Upper lobe of right lung (tissue), 1 donor: ENCODE results near the gene EIF4G1. TPM values are rescaled to one million over a fixed set of nuclear protein-coding genes. Genes with fewer than 3 reads are reported as not detected.

ENCODE experiments used
- ATAC-seq: fragments of 200-7000 bp; cut with Tn5 transposase; one replicate; pipeline ENCODE4 v1.9.1; 2020; ENCODE audit warnings: mild to moderate bottlenecking, moderate library complexity
- DNase-seq: peaks from one replicate; pipeline ENCODE4 v3.0.0-alpha.2; 2020
- H3K27ac ChIP-seq: fragments of 200-600 bp; one replicate; pipeline ENCODE4 v1.8.0; 2022
- H3K27me3 ChIP-seq: fragments of 200-600 bp; one replicate; pipeline ENCODE4 v1.8.0; 2022; ENCODE audit warnings: mild to moderate bottlenecking
- H3K36me3 ChIP-seq: fragments of 200-600 bp; one replicate; pipeline ENCODE4 v1.8.0; 2022
- H3K4me1 ChIP-seq: fragments of 200-600 bp; one replicate; pipeline ENCODE4 v1.8.0; 2022
- H3K4me3 ChIP-seq: fragments of 200-600 bp; one replicate; pipeline ENCODE4 v1.8.0; 2022; ENCODE audit warnings: mild to moderate bottlenecking
- H3K9me3 ChIP-seq: fragments of 200-600 bp; one replicate; pipeline ENCODE4 v1.8.0; 2022
- intact Hi-C: fragments of 100-400 bp; cut with DNase I; formaldehyde crosslinking; loops from one replicate; pipeline ENCODE4 v1.11.0; 2022
- total RNA-seq: library from RNA; stranded (reverse); fragmentation: NEBNext Ultra II Directional; extraction: Animal tissue kit (Norgen Biotek cat#: 25700); gene quantifications from one replicate; pipeline ENCODE4 v1.2.1, GENCODE V29; 2021
- TF ChIP-seq, protein P1 (sequence below): fragments of 200-600 bp; IDR thresholded peaks from one replicate; pipeline ENCODE4 v1.8.0; 2022; ENCODE audit warnings: antibody characterized with exemption
- donor health status: DM: no; HTN: yes; CAD: no; lungs with severe emphysema.

The EIF4G1 gene
- total RNA-seq, 1 donor from 2014 or later = 295 TPM

DNA sequence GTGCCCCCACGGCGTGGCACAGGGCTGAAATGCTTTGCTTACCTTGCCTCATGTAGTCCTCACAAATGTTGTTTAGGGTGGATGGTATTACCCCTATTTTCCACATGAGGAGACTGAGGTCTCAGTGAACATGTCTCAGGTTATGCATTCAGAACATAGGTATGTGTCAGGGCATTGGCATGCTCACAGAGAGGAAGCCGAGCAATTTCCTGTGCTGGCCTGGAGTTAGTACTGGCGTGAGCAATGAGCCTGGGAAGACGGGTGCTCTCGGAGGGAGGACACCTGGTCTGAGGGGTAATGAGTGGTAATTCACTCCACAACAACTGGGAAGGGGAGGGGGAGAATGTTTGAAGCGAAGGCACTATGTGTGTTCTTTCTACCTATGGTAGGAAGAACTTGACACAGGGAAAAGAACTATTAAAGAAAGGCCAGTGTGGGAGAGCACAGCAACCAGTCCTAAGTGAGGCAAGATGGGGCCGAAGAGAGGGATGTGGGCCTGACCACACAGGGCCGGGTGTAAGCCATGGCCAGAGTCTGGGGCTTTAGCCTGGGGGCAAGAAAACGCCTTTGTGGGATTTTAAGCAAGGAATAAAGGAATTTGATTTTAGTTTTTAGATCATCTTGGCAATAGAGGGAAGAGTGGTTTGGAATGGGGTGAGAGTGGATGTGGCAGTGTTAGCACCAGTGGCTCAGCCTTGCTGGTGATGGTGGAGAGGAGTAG is 18.1 kb downstream of the EIF4G1 start:
- DNase-seq = no peak
- peaks cover 78% of the 10 kb centered on the region for H3K36me3 ChIP-seq
- ATAC-seq = no peak
- intact Hi-C loops = no loop called here
- no peak overlapping the region for H3K4me3 ChIP-seq
- TF ChIP-seq, protein P1, sequence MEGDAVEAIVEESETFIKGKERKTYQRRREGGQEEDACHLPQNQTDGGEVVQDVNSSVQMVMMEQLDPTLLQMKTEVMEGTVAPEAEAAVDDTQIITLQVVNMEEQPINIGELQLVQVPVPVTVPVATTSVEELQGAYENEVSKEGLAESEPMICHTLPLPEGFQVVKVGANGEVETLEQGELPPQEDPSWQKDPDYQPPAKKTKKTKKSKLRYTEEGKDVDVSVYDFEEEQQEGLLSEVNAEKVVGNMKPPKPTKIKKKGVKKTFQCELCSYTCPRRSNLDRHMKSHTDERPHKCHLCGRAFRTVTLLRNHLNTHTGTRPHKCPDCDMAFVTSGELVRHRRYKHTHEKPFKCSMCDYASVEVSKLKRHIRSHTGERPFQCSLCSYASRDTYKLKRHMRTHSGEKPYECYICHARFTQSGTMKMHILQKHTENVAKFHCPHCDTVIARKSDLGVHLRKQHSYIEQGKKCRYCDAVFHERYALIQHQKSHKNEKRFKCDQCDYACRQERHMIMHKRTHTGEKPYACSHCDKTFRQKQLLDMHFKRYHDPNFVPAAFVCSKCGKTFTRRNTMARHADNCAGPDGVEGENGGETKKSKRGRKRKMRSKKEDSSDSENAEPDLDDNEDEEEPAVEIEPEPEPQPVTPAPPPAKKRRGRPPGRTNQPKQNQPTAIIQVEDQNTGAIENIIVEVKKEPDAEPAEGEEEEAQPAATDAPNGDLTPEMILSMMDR = no peak
- H3K9me3 ChIP-seq = no peaks in the 10 kb centered on the region
- peaks cover 11% of the 10 kb centered on the region for H3K4me1 ChIP-seq
- H3K27ac ChIP-seq = no peak overlapping the region
- H3K27me3 ChIP-seq = no peaks in the 10 kb centered on the region

DNA sequence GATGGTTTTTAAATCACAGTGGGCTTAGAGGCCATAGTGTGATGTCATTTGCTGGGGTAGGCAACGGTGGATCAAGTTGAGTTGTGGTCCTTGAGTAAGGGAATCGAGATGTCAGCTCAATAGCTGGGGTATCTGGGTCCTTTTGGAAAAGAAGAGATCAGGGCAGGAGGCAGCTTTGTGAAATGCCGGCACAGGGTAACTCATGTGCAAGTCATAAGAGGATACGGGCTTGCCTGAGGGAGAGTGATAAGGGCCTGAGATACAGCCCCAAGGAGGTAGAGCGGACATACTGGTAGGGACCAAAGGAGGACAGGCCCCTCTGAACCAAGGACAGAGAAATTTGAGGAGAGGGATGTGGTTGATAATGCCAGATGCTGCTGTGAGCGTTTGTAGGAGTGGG is 18.8 kb downstream of the EIF4G1 start:
- H3K27ac ChIP-seq = no peak overlapping the region
- H3K4me3 ChIP-seq = no peak overlapping the region
- H3K9me3 ChIP-seq = no peaks in the 10 kb centered on the region
- intact Hi-C loops = no loop called here
- no peak for ATAC-seq
- H3K27me3 ChIP-seq = no peaks in the 10 kb centered on the region
- TF ChIP-seq, protein P1 = no peak
- DNase-seq = no peak
- peaks cover 71% of the 10 kb centered on the region for H3K36me3 ChIP-seq
- peaks cover 17% of the 10 kb centered on the region for H3K4me1 ChIP-seq

DNA sequence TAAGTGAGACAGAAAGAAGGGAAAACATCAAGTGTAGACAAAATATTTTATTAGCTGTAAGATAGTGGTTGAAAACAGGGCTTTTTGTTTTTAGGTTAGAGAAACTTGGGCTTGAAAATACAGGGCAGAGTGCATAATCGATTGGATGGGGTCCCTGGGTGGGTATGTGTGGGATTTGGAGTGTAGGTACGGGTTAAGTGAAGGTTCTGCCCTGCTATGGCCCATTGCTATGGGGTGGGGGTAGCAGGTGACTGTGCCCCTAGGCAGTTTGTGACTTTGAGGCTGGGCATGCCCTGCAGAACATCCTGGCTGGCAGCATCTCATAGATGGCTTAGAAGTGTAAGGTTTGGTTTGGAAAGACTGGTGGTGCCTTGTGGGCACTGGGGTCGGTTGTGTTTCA is 19.3 kb downstream of the EIF4G1 start:
- intact Hi-C loops = no loop called here
- ATAC-seq (no peak), DNase-seq (no peak)
- Histone ChIP-seq H3K4me1 (peaks cover 21% of the 10 kb centered on the region), H3K9me3 (no peaks in the 10 kb centered on the region), H3K27ac (no peak overlapping the region), H3K4me3 (no peak overlapping the region), H3K27me3 (no peaks in the 10 kb centered on the region), H3K36me3 (peaks cover 66% of the 10 kb centered on the region)
- TF ChIP-seq, protein P1 = no peak

DNA sequence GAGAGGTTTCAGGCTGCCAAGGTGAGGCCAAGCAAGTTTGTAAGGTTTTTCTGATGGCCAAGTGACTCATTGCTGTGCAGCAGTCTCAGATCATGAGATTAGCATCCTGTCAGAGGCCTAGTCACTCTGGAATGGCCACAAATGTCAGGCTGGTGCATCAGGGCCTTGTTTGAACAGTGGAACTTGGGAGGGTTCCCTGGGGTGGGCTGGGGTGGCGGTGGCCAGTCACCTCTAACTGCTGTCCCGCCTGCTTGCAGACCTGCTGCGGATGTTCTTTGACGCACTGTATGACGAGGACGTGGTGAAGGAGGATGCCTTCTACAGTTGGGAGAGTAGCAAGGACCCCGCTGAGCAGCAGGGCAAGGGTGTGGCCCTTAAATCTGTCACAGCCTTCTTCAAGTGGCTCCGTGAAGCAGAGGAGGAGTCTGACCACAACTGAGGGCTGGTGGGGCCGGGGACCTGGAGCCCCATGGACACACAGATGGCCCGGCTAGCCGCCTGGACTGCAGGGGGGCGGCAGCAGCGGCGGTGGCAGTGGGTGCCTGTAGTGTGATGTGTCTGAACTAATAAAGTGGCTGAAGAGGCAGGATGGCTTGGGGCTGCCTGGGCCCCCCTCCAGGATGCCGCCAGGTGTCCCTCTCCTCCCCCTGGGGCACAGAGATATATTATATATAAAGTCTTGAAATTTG is 20.2 kb downstream of the EIF4G1 start:
- DNase-seq (no peak), ATAC-seq (no peak)
- intact Hi-C loops = no loop called here
- Histone ChIP-seq H3K4me1 (peaks cover 26% of the 10 kb centered on the region), H3K27ac (peak overlapping the region; percentile 89), H3K27me3 (no peaks in the 10 kb centered on the region), H3K36me3 (peaks cover 57% of the 10 kb centered on the region), H3K9me3 (no peaks in the 10 kb centered on the region), H3K4me3 (no peak overlapping the region)
- TF ChIP-seq, protein P1 = no peak

DNA sequence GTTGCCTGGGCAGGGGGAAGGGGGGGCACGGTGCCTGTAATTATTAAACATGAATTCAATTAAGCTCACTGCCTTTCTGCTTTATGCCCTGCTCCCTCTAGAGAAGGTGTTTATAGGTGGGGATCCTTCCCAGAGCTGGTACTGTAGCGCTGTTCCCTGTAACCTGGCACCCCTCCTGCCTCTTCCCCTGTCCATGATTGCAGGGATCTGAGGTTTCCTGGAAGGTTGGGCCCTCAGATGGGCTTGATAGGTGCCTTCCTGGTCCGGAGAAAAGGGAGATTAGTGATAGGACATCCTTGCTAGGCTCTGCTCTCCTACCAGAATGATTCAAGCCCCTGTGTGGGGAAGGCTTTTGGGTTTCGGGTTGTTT is 20.9 kb downstream of the EIF4G1 start:
- DNase-seq = no peak
- intact Hi-C loops = no loop called here
- H3K4me3 ChIP-seq = peak overlapping the region; percentile 72
- H3K9me3 ChIP-seq = no peaks in the 10 kb centered on the region
- H3K36me3 ChIP-seq = peaks cover 50% of the 10 kb centered on the region
- peak overlapping the region; percentile 89 for H3K27ac ChIP-seq
- no peak for ATAC-seq
- H3K4me1 ChIP-seq = peaks cover 26% of the 10 kb centered on the region
- TF ChIP-seq, protein P1 = no peak
- no peaks in the 10 kb centered on the region for H3K27me3 ChIP-seq
